Measurements from ENCODE around the gene GADD45G.
A peak's percentile ranks its signal among the peaks of the same experiment; 100 is the strongest.

Gene GADD45G

DNA sequence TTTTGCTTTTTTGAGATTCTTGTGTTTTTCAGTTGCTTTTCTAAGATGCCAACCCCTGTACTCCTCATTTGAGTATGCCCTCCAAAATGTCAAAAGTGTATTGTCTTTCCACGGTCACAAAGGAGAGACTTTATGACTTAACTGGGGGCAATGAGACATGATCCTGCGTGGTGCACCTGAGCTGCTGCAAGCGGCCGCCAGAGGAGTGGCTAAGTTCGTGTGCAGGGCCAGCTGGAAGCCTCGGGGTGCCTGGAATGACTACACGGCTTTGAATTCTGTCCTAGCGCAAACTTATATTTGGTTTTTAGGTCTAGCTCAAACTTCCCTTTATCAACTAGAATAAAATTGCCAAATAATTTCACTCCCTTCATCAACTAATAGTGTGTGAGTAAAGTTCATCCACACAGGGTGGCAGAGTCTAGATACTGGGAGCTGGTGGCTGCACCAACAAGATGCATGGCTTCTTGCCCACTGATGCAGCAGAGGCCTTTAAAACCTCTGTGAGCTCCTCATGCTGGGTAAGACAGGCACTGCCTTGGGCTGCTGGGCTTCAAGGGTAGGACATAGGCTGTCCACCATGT lies 4.7 kb downstream of the GADD45G start:
- no peak for DNase-seq

DNA sequence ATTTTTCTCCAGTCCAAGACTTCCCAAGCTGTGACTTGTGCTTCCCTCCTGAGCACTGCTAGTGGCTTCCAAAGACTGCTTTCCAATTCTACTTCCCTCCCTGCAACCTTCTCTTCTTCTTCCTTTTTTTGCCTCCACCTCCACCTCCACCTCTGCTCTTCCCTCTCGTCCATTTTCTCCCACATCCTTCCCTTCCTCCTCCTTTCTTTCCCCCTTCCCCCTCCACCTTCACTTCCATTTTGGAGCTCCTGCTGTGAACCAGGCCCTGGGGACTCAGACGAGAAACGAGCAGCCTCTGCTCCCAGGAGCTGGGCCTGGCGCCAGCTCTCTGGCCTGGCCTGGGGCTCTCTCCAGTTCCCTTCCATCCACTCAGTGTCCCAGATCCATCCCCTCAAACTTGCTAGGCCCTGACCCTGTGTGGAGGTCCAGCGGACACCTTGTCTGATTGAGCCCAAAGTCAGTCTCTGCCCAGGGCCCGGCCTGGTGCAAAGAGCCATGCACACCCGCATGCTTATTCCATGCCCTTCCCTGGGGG lies 5.6 kb downstream of the GADD45G start:
- no peak for DNase-seq

GRCh38 chr9:89611425-89611824 lies 6.6 kb downstream of the GADD45G start:
- no peak for DNase-seq

DNA sequence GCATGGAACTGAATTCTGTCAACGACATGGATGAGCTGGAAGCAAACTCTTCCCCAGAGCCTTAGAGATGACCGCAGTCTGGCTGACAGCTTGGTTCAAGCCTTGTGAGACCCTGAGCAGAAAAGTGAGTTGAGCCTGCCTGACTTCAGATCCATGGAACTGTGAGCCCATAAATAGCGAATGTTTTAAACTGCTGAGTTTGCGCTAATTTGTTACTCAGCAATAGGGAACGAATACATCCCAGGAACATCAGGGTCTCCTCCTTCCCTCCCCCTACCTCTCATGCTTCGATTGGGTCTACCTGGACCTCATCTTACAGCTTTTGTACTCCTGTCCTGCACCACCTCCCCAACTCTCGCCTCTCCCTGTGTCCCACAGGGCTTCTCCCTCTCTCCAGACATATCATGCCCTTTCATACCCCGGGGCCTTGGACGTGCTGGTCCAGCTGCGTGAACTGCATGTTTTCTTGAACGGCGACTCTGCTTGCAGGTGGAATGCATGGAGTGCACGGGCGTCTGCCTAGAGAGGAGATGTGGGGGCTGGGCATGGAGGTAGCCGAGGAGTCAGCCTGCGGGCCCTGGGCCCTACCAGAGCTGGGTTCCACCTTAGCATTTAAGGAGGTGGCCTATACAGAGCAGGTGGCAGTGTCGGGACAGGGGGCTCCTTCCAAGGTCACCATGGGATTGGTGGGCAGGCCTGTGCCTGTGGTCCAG lies 7.9 kb downstream of the GADD45G start:
- DNase-seq = peak in 1 of 2 donors; percentile 0

DNA sequence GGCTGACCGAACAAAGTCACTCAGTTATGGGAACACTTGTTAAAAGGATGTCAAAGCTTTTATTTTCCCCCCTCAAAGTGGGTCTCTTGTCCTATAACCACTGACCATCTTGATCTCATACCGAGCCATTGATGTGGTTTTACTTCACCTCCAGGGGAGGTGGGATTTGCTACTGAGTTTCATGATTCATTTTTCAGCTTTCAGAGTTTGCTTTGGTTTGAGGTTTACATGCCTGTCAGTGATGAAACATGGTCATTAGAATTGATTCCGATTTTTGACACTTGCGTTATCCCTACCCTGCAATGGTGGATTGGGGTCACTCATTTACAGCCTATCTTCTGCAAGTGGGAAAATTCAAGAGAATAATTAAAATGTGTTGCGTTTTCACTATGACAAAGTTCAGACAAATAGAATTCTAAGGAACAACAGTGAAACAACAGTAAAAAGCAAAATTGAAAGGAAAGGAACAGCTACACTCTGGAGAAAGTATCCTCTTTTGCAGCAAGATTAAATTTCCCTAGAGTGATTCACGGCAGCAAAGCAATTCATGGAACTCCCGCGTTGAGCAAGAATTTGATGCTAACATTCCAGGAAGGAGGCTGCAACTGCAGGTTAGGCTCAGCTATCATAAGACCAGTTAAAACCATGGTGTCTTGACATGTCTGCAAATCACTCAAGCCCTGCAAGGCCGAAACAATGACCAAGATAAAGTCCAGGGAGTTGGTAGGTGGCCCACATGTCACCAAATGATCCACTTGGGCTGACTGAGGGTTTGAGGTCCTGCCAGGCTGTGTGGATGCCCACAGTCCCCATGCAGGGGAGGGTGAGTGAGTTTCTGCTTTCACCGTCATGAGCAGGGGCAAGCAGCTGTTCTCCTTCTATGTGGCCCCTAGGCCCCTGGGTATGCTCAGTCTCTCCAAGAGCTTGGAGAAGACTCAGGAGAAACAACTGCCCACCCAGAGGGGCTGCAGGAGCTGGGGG lies 9.4 kb downstream of the GADD45G start:
- peak in 1 of 2 donors; percentile 1 for DNase-seq

- peak in 1 of 2 donors; percentile 1 for DNase-seq
Observed at GRCh38 chr9:89615661-89616060, 10.8 kb downstream of the GADD45G start.

- DNase-seq = no peak
Observed at GRCh38 chr9:89616411-89616810, 11.6 kb downstream of the GADD45G start.

- DNase-seq = no peak
Observed at GRCh38 chr9:89617978-89618377, 13.2 kb downstream of the GADD45G start.

GRCh38 chr9:89619019-89619418 lies 14.2 kb downstream of the GADD45G start:
- peak in 1 of 2 donors; percentile 0 for DNase-seq

GRCh38 chr9:89619424-89620138 lies 14.8 kb downstream of the GADD45G start:
- DNase-seq = peak in 1 of 2 donors; percentile 0

DNA sequence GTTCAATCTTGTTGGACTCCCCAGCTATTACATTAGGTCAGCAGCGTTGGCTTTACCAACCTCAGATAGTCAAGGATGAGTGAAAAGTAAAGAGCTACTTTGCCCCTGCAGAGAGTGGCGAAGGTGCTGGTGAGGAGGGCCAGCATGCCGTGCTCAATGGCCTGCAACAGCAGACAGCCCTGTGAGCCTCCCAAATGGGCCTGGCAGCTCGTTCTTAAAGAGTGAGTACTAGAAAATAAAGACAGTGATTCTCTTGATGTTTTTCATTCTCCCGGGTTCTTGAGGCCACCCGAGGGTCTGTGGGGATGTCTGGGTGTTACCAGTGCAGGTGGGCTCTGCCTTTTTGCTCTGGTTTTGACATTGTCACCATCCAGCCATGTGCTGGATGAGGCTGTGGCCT lies 16.2 kb downstream of the GADD45G start:
- no peak for DNase-seq

GRCh38 chr9:89621676-89622075 lies 16.9 kb downstream of the GADD45G start:
- no peak for DNase-seq

GRCh38 chr9:89622933-89623861 lies 18.4 kb downstream of the GADD45G start:
- DNase-seq = no peak

DNA sequence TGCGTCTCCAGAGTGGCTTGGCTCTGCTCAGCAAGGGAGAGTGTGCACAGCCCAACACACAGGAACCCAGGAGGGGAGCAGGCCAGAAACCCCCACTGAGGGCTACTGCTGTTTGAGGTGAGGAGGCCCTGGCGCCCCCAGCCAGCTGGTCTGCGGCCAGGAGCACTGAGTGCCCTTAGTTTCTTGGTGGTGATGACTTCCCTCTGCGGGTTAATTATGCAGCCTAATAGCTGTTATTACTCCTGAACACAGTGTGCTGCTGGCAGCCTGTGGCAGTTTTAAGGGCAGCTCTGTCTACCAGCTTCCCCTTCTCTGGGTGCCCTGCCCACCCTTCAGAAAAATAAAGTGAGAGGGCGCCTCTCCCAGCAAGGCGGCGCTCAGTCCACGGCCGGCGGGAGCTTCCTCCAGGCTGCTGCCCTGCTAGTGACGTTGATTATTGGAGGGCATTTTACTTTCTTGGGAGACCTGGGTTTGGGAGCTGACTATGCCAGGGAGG lies 19.2 kb downstream of the GADD45G start:
- peak; percentile 78 to 83 for DNase-seq

DNA sequence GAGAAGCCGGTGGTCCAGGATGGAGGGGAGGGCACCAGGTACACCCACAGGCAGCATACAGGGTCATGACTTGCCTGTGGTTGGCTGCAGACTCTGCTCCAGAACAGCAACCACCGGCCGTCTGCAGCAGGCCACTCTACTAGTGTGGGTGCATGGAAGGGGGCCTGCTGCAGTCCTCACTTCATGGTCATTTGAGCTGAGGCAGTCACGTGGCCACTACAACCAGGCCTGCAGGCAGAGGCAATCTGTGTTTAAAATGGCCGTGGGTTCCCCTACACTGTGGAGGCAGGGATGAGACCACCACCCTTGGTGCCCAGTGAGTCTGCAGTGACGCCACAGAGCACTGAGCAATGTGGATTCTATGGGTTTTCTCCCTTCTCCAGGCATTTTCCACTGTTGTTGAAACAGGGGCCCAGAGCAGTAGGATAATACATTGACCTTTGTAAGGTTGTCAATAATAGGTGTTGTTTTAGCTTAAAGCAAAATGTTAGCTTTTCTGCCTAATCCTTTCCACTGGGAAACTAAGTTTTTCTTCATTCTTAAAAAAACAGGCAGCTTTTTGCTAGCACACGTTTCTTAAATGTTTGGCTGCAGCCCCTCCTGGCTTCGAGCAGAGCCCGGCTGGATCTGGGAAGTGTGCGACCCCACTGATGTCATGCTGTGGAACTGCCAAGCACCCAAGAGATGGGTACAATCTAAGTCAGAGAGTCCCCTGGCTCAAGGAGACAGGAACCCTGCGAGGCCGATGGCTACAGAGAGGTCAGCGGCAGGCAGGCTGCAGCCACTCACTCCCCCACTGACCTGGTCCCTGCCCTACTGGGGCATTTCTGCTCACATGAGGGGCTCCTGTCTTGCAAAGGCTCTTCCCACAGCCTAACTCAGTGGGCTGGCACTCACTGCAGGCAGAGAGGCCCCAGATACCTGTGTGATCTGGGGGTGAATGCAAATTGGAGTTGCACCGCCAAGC lies 21.2 kb downstream of the GADD45G start:
- peak in 1 of 2 donors; percentile 1 for DNase-seq

GRCh38 chr9:89626741-89627265 lies 22.0 kb downstream of the GADD45G start:
- peak in 1 of 2 donors; percentile 1 for DNase-seq

GRCh38 chr9:89628601-89629000 lies 23.8 kb downstream of the GADD45G start:
- no peak for DNase-seq

GRCh38 chr9:89629081-89629976 lies 24.5 kb downstream of the GADD45G start:
- peak in 1 of 2 donors; percentile 30 for DNase-seq
